ENCODE results near the gene ACBD5.

GRCh38 chr10:27248215-27248614 is 7.6 kb upstream of the ACBD5 start:
- TF ChIP-seq YY1 (tag by site-specific recombination; IDR thresholded peaks at IDR 0.05) (no peak), ZNF121 (tag by site-specific recombination; IDR thresholded peaks at IDR 0.05) (no peak), CTCF (tag by site-specific recombination; IDR thresholded peaks at IDR 0.05) (no peak), ZBTB26 (tag by site-specific recombination; optimal IDR thresholded peaks at IDR 0.05) (no peak), ZEB2 (tag by site-specific recombination; IDR thresholded peaks at IDR 0.05) (no peak), ZBTB10 (tag by site-specific recombination; IDR thresholded peaks at IDR 0.05) (no peak), ZNF302 (tag by site-specific recombination; IDR thresholded peaks at IDR 0.05; ENCODE audit: low read depth) (no peak), GFI1B (tag by site-specific recombination; IDR thresholded peaks at IDR 0.05) (no peak), ZSCAN5A (tag by site-specific recombination; IDR thresholded peaks at IDR 0.05) (no peak)
